ENCODE results near the gene AGAP1.

- TF ChIP-seq POLR2A (IDR thresholded peaks at IDR 0.05): no peak
- TF ChIP-seq CTCF (IDR thresholded peaks at IDR 0.05): no peak
These were observed 558.4 kb downstream of the AGAP1 start for GRCh38 chr2:236052206-236052605.

All from thyroid gland (tissue), 4 donors.